CD1c-positive myeloid dendritic cell (primary cell): ENCODE data around the gene GMPPB.
"Not testable (repeated sequence)": the region's sequence is repeated elsewhere in the genome, so short reads cannot be mapped to it uniquely, and the experiment has no call there.

Experiments used
- DNase-seq: peaks from one replicate; pipeline ENCODE4 v3.0.0-alpha.2; 2016; ENCODE audit errors: extremely low spot score

GMPPB gene

DNA sequence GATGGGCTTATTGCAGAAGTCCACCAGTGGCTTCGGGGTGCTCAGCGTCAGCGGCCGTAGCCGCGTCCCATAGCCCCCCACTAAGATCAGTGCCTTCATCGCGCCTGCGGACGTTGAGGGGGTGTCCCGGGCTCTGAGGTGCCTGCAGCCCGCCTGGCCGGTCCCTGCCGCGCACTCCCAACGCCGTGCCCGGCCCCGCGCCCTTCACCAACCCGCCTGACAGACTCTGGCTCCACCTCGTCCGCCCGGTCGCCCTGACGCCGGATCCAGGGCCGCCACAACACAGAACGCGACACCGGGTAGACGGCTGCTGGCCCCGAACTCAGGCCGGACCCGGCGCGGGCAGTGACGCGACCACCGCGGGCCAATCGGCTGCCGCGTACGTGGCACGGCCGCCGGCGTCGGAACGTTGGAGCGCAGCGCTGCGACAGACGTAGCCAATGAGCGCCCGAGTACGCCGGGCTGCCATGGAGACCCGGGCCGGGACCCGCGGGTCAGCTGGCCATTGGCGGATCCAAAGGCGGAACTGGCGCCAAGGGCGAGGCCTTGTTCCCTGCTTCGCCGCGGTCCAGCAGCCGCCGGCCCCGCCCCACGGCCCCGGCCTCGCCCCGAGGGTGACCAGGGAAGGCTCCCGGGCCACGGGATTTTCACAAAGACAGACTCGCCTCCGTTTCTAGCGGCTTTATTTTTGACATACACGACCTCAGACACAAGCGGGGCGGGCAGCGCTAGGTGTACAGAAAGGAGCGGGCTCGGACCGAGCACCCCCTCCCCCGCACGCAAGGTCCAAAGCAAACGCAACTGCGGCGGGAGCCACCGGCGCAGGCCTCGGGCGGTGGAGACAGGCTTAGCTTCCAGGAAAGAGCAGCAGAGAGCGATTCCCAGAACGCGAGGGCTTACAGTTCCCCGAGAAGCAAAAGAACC, at the start of gene GMPPB:
Gene GMPPB, minus strand, starts transcription at position 324 of the 924 bp plus-strand sequence. Its CDS starts 225 bp downstream, at position 99.
- peak; percentile 99 for DNase-seq

- DNase-seq = no peak
Measured at GRCh38 chr3:49772703-49773102, 49.0 kb upstream of the GMPPB start.

DNA sequence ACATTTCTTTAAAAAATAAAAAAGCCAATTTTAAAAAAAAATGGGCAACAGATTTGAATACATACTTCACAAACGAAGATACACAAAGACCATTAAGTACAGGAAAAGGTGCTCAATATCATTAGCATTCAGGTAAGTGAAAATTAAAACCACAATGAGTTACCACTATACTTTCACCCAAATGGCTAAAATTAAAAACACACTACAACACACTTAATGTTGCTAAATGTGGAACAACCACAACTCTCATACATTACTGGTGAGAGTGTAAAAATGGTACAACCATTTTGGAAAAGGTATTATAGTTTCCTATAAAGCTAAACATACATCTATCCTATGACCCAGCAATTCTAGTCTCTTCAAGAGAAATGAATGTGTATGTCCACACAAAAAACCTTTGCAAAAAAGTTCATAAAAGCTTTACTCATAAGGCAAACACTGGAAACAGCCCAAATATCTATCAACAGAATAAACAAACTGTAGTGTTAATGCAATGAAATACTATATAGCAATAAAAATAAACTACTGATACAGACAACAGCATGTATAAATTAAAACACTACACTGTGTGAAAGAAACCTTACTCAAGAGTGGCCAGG, 47.7 kb upstream of the GMPPB start:
- DNase-seq = no peak

DNA sequence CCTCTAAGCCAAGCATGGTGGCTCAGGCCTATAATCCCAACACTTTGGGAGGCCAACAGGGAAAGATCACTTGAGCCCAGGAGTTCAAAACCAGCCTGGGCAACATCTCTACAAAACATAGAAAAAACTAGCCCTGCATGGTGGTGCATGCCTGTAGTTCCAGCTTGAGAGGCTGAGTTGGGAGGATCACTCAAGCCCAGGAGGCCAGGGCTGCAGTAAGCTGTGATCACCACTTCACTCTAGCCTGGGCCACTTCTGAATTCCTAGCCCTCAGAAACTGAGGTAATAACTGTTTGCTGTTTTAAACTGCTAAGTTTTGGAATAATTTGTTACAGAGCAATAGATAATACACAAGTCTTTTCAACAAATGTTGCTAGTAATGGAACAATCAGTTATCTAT, 46.2 kb upstream of the GMPPB start:
- DNase-seq = no peak

DNA sequence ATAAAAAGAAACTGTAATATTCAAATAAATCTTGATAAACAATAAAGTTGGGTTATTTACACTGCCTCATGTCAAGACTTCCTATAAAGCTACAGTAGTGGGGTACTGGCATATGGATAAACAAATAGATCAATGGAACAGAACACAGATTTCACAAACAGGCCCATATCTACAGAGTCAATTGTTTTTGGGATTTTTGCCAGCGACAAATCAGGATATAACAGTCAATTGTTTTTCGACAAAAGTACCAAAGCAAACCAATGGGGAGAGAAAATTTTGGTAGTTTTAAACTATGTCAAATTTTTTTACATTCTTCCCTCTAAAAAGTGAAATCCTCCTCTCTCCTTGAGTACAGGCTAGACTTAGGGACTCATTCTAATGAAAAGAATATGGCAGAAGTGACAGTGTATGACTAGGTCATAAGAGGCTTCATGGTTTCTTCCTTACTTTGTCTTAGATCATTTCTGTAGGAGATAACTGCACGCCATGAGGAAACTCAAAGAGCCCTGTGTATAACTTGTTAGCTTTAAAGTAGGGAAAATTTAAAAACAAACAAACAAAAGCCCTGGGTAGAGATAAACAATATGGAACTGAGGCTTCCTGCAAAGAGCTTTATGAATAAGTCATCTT, 45.6 kb upstream of the GMPPB start:
- DNase-seq = no peak

GRCh38 chr3:49763981-49764380, 40.2 kb upstream of the GMPPB start:
- DNase-seq = no peak

GRCh38 chr3:49761661-49762060, 37.9 kb upstream of the GMPPB start:
- DNase-seq = no peak

DNA sequence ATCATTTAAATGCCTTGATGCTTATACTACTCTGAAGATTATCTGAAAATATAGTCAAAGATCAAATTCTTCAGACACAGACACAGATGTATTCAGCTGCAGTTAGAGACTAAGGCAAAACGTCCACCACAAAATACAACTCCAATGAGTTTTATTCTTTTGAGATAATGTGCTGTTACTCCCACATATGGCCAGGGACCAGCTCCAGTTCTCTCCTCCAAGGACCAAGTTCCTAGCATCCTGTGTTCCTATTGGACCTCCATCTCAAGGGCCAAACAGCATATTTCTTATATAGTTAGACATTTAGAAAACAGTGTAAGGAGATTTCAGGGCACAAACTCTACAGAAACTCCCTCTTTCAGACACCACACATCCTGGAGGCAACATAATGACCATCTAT, 35.5 kb upstream of the GMPPB start:
- no peak for DNase-seq

DNA sequence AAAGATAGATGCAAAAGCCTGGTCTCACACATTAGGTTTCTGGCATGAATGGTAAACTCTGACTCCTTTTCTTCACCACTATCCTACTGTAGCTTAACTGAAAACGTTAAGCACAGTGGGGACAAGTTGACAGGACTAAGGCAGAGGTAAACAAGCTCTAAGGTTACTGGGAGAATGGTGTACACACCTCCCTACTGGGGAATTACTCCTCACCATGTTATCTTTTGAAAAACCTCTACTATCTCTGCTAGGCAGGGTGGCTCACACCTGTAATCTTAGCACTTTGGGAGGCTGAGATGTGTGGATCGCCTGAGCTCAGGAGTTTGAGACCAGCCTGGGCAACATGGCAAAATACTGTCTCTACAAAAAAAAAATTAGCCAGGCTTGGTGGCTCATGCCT, 33.4 kb upstream of the GMPPB start:
- DNase-seq = no peak

DNA sequence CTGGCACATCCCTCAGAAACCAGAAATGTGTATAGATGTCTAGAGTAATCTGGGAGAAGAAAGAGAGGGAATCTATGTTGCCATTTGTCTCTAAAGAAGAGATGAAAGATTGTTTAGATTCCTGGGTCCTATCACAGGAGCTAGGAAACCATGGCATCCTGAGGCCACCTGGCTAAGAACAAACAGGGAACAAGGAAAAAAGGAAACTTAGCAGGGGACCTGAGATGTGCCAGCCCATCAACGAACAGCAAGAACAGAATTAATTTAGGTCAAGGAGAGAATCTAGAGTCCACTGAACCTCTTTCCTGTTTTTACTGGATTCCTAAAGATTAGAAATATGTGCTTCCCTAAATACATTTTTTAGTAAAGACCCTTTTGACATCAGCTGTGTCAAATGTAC, 32.3 kb upstream of the GMPPB start:
- no peak for DNase-seq

DNA sequence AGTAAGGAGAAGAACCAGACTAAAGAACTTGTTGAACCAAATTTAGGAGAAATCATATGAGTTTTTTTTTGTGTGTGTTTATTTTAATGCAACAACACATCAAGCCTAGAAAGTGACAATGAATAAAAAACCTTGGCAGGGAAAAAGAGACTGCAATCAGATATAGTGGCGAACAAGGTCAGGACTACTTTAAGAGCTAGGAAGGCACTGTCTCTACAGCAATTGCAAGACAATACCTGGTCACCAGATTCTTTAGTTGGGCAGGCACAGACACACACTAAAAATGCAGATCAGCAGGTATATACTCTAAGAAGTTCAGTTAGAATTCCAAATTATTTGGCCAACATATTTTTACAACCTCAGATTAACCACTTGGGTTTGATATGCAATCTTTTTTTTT, 30.8 kb upstream of the GMPPB start:
- no peak for DNase-seq

GRCh38 chr3:49751501-49751900, 27.8 kb upstream of the GMPPB start:
- DNase-seq = no peak

- DNase-seq = no peak
Measured at GRCh38 chr3:49750056-49750455, 26.3 kb upstream of the GMPPB start.

- not testable (repeated sequence) for DNase-seq
Measured at GRCh38 chr3:49748874-49749273, 25.1 kb upstream of the GMPPB start.

DNA sequence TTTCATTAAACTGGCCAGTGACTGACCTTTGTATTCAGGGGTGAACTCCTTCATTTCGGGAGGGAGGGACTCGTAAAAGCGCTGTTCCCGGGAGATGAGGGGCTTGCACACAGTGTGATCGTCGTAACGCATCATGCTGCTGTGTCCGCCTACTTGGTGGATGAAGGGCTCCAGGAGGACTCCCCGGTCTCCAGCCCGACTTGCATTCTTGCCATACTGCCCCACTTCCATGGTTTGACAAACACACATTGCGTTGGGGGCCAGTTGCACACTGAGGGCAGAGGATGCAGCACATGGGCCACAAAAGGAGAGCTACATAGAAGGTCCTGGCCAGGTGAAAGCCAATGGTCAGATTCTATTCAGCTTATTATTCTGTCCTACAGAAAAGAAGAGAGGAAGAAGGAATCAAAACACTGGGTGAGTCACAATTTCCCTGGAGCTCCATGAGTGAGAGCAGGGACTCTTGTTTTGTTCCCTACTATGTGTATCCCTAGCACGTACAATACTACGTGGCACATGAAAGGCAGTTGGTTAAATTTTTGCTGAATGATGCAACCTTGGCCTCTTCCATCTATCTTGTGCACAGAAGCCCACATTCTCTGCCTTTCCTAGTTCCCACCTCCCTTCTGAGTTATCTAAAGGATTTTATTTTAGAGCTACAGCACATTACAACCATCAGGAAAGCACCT, 24.2 kb upstream of the GMPPB start:
- no peak for DNase-seq

DNA sequence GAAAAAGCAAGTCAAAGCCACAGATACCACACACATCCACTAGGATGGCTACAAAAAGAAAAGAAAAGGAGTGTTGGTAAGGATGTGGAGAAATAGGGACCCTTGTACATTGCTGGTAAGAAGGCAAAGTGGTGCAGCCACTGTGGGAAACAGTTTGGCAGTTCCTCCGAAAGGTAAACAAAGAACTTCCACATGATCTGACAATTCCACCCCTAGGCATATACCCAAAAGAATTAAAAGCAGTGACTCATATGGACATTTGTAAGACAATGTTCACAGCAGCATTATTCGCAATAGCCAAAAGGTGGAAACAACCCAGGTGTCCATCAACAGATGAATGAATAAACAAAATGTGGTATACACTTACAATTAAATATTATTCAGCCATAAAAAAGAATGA, 22.2 kb upstream of the GMPPB start:
- DNase-seq = no peak

GRCh38 chr3:49740427-49740826, 16.7 kb upstream of the GMPPB start:
- DNase-seq = no peak

DNA sequence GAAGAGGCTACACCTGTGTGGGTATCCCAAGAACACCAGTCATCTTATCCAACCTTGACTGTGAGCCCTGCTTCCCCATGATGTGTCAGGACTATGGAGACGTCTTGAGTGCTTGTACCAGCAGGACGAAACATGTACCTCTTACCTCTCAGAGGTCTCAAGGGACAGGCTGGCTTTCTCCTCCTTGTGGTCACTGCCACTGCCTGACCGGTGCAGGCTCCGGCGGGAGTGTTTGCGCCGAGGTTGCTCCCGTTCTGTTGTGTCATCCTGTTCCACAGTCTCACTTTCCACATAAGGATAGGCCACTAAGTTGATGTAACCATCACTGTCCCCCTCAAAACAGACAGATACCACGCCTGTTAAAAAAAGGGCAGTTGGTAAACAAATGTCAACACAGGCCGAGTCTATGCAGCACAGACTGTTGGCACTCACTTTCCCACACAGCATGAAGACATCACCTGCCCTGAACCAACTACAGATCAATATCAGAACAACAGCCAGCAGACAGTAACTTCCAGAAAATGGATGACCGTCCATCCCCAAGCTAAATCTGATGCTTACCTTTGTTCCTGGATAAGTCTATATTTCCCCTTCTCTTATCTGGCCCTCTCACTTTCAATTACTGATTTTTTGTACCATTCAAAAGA, 14.4 kb upstream of the GMPPB start:
- no peak for DNase-seq

DNA sequence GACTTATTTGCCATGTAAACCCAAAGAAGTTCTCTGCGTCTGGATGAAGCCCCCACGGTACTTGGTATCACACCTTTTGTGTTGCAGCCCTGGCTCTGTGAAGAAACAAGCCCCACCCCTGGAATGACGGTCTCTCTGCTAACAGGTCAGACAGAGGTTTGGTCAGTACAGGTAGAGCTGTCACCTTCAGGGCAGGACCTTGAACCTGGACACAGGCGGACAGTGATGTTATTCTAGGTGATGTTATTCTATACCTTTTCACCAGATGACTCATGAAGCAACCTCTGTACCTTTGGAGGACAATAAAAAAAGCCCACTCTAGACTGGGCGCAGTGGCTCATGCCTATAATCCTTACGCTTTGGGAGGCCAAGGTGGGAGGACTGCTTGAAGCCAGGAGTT, 11.0 kb upstream of the GMPPB start:
- DNase-seq = no peak

DNA sequence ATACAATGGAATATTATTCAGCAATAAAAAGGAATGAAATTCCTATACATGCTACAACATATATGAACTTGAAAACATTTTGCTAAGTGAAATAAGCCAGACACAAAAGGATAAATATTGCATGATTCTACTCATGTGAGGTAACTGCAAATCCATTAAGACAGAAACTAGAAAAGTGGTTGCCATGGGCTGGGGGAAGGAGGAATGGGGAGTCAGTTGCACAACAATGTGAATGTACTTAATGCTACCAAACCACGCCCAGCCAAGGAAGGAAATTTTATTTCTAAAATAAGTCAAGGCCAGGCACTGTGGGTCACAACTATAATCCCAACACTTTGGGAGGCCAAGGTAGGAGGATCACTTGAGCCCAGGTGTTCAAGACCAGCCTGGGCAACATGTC, 9.8 kb upstream of the GMPPB start:
- DNase-seq = no peak

DNA sequence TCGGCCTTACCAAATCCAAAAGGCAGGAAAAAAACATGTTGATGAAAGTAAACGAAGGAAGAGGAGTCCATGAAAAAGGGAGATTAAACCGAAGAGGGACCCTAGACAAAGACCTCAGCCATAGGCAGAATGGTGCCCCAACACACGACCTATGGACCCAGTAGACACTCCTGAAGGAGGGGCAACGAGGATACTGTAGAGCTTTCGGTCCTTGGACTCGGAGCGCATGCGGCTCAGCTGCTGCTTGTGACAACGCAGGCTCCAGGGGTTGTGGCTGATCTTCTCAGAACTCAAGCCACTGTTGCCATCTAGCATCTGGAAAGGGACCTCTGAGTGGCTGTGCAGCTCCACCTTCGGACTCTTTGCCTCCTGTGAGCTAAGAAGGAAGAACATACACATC, 8.8 kb upstream of the GMPPB start:
- DNase-seq = no peak
